ENCODE results near the gene NCOA4.
"Not testable (repeated sequence)": the region's sequence is repeated elsewhere in the genome, so short reads cannot be mapped to it uniquely, and the experiment has no call there.

NCOA4 gene

DNA sequence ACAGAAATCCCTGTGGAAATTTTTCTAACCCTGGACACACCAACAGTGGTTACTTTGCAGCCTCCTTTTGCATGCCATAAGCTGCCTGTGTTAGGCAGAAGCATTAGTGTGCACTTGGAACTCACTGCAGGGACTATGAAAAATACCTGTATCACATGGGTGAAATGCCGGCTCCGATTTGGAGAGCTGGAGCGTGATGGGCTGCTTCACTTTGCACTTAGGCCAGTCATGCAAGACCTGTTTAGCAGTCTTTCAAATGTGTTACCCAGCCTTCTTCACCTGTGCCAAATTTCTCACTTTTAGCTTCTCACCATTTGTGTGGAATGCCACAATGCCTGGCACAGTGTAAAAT lies 11.3 kb downstream of the NCOA4 start:
- DNase-seq = no peak

- DNase-seq = no peak
Measured at GRCh38 chr10:46018453-46019176, 11.8 kb downstream of the NCOA4 start.

GRCh38 chr10:46017733-46018132 lies 12.7 kb downstream of the NCOA4 start:
- DNase-seq = no peak

- no peak for DNase-seq
Measured at GRCh38 chr10:46016811-46017210, 13.6 kb downstream of the NCOA4 start.

GRCh38 chr10:46016190-46016589 lies 14.2 kb downstream of the NCOA4 start:
- DNase-seq = no peak

- DNase-seq = no peak
Measured at GRCh38 chr10:46014683-46015405, 15.6 kb downstream of the NCOA4 start.

GRCh38 chr10:46014206-46014605 lies 16.2 kb downstream of the NCOA4 start:
- DNase-seq = no peak

- no peak for DNase-seq
Measured at GRCh38 chr10:46012746-46013145, 17.7 kb downstream of the NCOA4 start.

GRCh38 chr10:46006219-46006618 lies 24.2 kb downstream of the NCOA4 start:
- no peak for DNase-seq

- DNase-seq = no peak
Measured at GRCh38 chr10:46005383-46005782, 25.0 kb downstream of the NCOA4 start.

DNA sequence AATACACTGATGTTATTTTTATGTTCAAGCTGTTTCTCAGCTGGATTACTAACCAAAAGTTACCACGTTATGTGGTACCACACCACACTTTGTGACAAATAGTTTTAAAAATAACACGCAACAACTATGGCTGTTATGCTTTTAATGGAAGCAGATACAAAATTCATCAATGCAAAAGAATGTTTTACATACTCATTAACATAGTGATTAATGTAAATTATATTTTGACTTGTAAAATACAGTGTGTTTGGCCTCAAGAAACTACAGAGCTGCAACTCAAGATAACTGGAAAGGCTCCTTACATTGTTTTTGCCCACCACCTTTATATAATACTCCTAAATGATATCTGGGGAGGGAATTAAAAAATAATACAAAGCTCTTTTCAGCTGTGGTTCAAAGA lies 25.5 kb downstream of the NCOA4 start:
- no peak for DNase-seq

GRCh38 chr10:46002916-46003693 lies 27.3 kb downstream of the NCOA4 start:
- no peak for DNase-seq

DNA sequence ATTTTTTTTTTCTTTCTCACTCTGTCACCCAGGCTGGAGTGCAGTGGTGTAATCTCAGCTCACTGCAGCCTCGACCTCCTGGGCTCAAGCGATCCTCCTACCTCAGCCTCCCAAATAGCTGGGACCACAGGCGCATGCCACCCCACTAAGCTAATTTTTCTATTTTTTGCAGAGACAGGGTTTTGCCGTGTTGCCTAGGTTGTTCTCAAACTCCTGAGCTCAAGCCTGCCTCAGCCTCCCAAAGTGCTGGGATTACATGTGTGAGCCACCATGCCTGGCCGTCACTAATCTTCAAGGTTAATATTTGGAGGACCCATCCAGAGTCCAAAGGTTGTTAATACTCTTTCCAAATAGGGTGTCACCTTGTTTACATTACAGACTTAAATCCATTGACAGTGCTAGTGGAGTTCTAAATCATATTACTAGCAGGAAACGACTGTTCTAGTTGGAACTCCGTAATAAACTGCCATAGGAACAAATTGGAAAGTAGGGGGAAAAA lies 28.2 kb downstream of the NCOA4 start:
- not testable (repeated sequence) for DNase-seq

GRCh38 chr10:46001187-46001756 lies 29.2 kb downstream of the NCOA4 start:
- no peak for DNase-seq

GRCh38 chr10:46000538-46000937 lies 29.9 kb downstream of the NCOA4 start:
- no peak for DNase-seq

GRCh38 chr10:45999955-46000354 lies 30.5 kb downstream of the NCOA4 start:
- DNase-seq = not testable (repeated sequence)

DNA sequence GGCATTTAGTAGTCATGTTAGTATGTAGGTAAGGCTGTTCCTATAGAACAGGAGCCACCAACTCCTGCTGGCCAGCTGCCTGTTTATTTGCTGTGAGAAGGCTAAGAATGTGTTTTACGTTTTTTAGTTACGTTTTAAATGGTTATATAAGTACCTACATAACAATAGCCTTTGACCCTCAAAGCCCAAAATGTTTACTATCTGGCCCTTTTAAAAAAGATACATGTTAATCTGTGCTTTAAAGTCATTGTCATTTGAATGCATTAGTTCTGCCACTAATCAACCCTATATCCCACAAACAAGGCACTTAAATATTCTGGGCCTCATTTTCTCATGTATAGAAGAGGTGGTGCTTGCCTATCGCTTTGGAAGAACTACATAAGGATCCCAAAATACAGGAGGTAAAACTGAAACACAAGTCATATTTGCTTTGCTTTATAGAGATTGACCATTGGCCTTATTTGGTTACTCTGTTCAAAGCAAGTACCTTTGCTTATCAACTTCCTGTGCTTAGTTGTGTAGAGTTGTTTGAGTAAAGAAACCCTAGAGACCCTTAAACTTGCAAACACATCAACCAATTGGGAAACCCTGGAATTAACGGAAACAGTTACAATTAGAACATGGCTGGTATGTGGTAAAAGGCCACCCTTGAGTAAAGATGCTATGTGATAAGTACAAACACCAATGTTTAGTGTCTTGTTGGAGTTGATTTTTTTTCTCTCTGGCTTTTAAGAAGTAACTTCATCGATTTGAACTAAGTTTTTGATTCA lies 32.2 kb downstream of the NCOA4 start:
- DNase-seq = no peak

DNA sequence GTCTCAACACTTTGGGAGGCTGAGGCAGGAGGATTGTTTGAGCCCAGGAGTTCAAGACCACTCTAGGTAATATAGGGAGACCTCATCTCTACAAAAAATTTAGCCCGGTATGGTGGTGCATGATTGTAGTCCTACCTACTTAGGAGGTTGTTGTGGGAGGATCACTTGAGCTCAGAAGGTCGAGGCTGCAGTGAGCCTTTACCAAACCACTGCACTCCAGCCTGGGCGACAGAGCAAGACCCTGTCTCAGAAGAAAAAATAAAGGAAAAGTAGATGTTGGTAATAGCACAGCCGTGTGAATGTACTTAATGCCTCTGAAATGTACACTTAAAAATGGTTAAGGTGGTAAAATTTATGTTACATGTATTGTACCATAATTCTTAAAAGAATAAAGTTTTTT lies 32.9 kb downstream of the NCOA4 start:
- DNase-seq = no peak

DNA sequence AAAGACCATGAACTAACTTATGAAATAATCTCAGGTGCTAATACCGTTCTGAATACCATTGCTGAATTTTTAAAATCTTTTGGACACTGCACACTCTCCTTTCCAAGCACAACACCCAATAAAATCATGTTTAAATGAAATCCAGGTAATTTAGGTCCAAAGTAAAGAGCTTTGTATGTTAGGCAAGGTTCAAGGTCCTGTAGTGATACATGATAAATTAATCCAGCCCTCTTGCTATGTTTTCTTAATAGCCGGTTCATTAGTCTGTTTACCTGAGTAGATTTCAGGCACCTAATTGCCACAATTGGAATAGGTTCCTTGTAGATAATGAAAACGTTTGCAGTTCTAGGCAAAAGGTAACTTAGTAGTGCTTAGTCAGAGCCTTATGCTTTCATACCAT lies 44.8 kb downstream of the NCOA4 start:
- DNase-seq = not testable (repeated sequence)

- DNase-seq = not testable (repeated sequence)
Measured at GRCh38 chr10:45984473-45984872, 46.0 kb downstream of the NCOA4 start.

DNA sequence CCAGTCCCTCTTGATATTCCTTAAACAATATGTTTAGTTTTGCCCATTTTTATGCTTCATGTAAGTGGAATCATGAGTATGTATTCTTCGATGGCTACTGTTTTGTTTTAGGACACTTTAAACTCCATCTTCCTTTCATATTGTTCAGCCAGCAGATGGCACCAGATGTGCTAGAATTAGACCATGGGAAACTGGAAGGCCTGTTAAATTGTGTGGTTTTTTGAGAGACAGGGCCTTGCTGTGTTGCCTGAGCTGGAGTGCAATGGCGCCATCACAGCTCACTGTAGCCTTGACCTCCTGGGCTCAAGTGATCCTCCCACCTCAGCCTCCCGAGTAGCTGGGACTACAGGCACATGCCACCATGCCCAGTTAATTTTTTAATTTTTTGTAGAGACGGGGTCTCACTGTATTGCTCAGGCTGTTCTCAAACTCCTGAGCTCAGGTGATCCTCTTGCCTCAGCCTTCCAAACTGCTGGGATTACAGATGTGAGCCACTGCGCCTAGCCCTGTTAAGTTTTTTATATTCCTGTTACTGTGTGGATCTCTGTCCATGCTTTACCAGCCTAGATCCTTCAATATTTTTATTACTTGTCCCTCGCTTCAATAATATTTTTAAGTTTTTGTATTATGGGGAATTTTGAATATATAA lies 46.8 kb downstream of the NCOA4 start:
- DNase-seq = peak; percentile 42

GRCh38 chr10:45981367-45981766 lies 49.1 kb downstream of the NCOA4 start:
- not testable (repeated sequence) for DNase-seq

All from central memory CD4-positive, alpha-beta T cell (primary cell).